ENCODE results near the gene ANLN.

- no peak for TF ChIP-seq ZNF600 (tag by site-specific recombination; IDR thresholded peaks at IDR 0.05)
- TF ChIP-seq ZNF112 (tag by site-specific recombination; IDR thresholded peaks at IDR 0.05), result no peak
- TF ChIP-seq, protein P1, sequence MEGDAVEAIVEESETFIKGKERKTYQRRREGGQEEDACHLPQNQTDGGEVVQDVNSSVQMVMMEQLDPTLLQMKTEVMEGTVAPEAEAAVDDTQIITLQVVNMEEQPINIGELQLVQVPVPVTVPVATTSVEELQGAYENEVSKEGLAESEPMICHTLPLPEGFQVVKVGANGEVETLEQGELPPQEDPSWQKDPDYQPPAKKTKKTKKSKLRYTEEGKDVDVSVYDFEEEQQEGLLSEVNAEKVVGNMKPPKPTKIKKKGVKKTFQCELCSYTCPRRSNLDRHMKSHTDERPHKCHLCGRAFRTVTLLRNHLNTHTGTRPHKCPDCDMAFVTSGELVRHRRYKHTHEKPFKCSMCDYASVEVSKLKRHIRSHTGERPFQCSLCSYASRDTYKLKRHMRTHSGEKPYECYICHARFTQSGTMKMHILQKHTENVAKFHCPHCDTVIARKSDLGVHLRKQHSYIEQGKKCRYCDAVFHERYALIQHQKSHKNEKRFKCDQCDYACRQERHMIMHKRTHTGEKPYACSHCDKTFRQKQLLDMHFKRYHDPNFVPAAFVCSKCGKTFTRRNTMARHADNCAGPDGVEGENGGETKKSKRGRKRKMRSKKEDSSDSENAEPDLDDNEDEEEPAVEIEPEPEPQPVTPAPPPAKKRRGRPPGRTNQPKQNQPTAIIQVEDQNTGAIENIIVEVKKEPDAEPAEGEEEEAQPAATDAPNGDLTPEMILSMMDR (tag by site-specific recombination; IDR thresholded peaks at IDR 0.05), result no peak
These were observed 82.6 kb downstream of the ANLN start for GRCh38 chr7:36472141-36472729.

Data from HEK293 (cell line).